Epidermal melanocyte (primary cell): ENCODE results near the gene MTOR.
"Not testable (repeated sequence)": the region's sequence is repeated elsewhere in the genome, so short reads cannot be mapped to it uniquely, and the experiment has no call there.

Experiments used
- DNase-seq: peaks from one replicate; pipeline ENCODE4 v3.0.0; 2011; ENCODE audit warnings: low spot score; ENCODE audit not compliant: insufficient read length

The MTOR gene

GRCh38 chr1:11182884-11183283 is 79.5 kb downstream of the MTOR start:
- DNase-seq: no peak

- no peak for DNase-seq
Measured at GRCh38 chr1:11180342-11180744, 82.0 kb downstream of the MTOR start.

- DNase-seq: not testable (repeated sequence)
Measured at GRCh38 chr1:11179749-11180148, 82.6 kb downstream of the MTOR start.

GRCh38 chr1:11179125-11179524 is 83.2 kb downstream of the MTOR start:
- DNase-seq: no peak

- no peak for DNase-seq
Measured at GRCh38 chr1:11178021-11179015, 84.0 kb downstream of the MTOR start.

- peak; percentile 59 for DNase-seq
Measured at GRCh38 chr1:11176081-11176706, 86.2 kb downstream of the MTOR start.

- no peak for DNase-seq
Measured at GRCh38 chr1:11175461-11175860, 86.9 kb downstream of the MTOR start.

GRCh38 chr1:11174261-11174942 is 87.9 kb downstream of the MTOR start:
- peak; percentile 49 for DNase-seq

- DNase-seq: no peak
Measured at GRCh38 chr1:11170102-11170501, 92.2 kb downstream of the MTOR start.

GRCh38 chr1:11169202-11169601 is 93.1 kb downstream of the MTOR start:
- DNase-seq: no peak

GRCh38 chr1:11168731-11169130 is 93.6 kb downstream of the MTOR start:
- no peak for DNase-seq

- DNase-seq: not testable (repeated sequence)
Measured at GRCh38 chr1:11166744-11167143, 95.6 kb downstream of the MTOR start.

GRCh38 chr1:11162752-11163151 is 99.6 kb downstream of the MTOR start:
- not testable (repeated sequence) for DNase-seq

GRCh38 chr1:11158720-11159321 is 103.5 kb downstream of the MTOR start:
- DNase-seq: no peak

GRCh38 chr1:11158291-11158690 is 104.1 kb downstream of the MTOR start:
- DNase-seq: no peak

- no peak for DNase-seq
Measured at GRCh38 chr1:11157867-11158266, 104.5 kb downstream of the MTOR start.

- no peak for DNase-seq
Measured at GRCh38 chr1:11157394-11157793, 105.0 kb downstream of the MTOR start.

GRCh38 chr1:11156963-11157362 is 105.4 kb downstream of the MTOR start:
- DNase-seq: no peak

- no peak for DNase-seq
Measured at GRCh38 chr1:11156441-11156840, 105.9 kb downstream of the MTOR start.

GRCh38 chr1:11153184-11153583 is 109.2 kb downstream of the MTOR start:
- DNase-seq: no peak

- no peak for DNase-seq
Measured at GRCh38 chr1:11152755-11153154, 109.6 kb downstream of the MTOR start.
